PC-3 (cell line): Measurements from ENCODE around the gene MYRFL. TPM values are rescaled to one million over a fixed set of nuclear protein-coding genes. Genes with fewer than 3 reads are reported as not detected.

Experiments
- ATAC-seq: fragments of 200-7000 bp; cut with Tn5 transposase; 2 replicates; pipeline ENCODE4 v1.9.1; 2020; ENCODE audit warnings: mild to moderate bottlenecking, moderate library complexity
- BruUV-seq: library from RNA; stranded (reverse); fragments of 400-500 nt; replicated peaks from 2 replicates; lab custom pipeline; 2021; lab: Mats Ljungman, UMichigan
- CTCF ChIA-PET: fragments of 300-600 bp; sonication (Branson Sonifier 250); formaldehyde crosslinking; loops from one replicate; lab custom pipeline; 2022; ENCODE audit warnings: antibody characterized with exemption; lab: Charles Lee
- POLR2A ChIA-PET: fragments of 300-600 bp; sonication (Branson Sonifier 250); formaldehyde crosslinking; loops from one replicate; lab custom pipeline; 2022; ENCODE audit warnings: antibody characterized with exemption; ENCODE audit not compliant: unreplicated experiment; lab: Charles Lee
- DNase-seq: peaks from one replicate; pipeline ENCODE4 v3.0.0-alpha.2; 2015
- H2AFZ ChIP-seq: fragments of 300-600 bp; sonication (generic); 2 replicates; pipeline ENCODE4 v1.6.0; 2016; ENCODE audit warnings: antibody characterized with exemption, low read length
- H3F3A ChIP-seq: fragments of 300-600 bp; sonication (generic); one replicate; pipeline ENCODE4 v1.6.0; 2017; ENCODE audit warnings: antibody characterized with exemption, low read length, control low read depth, mild to moderate bottlenecking; ENCODE audit not compliant: unreplicated experiment
- H3K27ac ChIP-seq: fragments of 300-600 bp; sonication (generic); 2 replicates; pipeline ENCODE4 v1.5.1; 2016; ENCODE audit warnings: mild to moderate bottlenecking, low read length
- H3K27me3 ChIP-seq: fragments of 300-600 bp; sonication (generic); 2 replicates; pipeline ENCODE4 v1.6.1; 2016; ENCODE audit warnings: low read length, mixed read lengths
- H3K36me3 ChIP-seq: fragments of 300-600 bp; sonication (generic); 2 replicates; pipeline ENCODE4 v1.6.1; 2016; ENCODE audit warnings: low read depth, mixed run types, low read length, mixed read lengths
- H3K4me1 ChIP-seq: fragments of 300-600 bp; sonication (generic); 2 replicates; pipeline ENCODE4 v1.5.1; 2016; ENCODE audit warnings: low read length; ENCODE audit not compliant: insufficient read depth
- H3K4me2 ChIP-seq: fragments of 300-600 bp; sonication (generic); 2 replicates; pipeline ENCODE4 v1.6.0; 2016; ENCODE audit warnings: low read length
- H3K4me3 ChIP-seq: fragments of 300-600 bp; sonication (generic); 2 replicates; pipeline ENCODE4 v1.5.1; 2016; ENCODE audit warnings: mild to moderate bottlenecking, low read length, mixed read lengths
- H3K79me2 ChIP-seq: fragments of 300-600 bp; sonication (generic); 2 replicates; pipeline ENCODE4 v1.6.1; 2017; ENCODE audit warnings: low read length, mixed read lengths
- H3K9ac ChIP-seq: fragments of 300-600 bp; sonication (generic); 2 replicates; pipeline ENCODE4 v1.6.0; 2016; ENCODE audit warnings: mild to moderate bottlenecking, low read length
- H3K9me2 ChIP-seq: fragments of 300-600 bp; sonication (generic); replicated peaks from 2 replicates; pipeline ENCODE4 v1.6.1; 2016; ENCODE audit warnings: mixed run types, low read length, mixed read lengths
- H3K9me3 ChIP-seq: fragments of 300-600 bp; sonication (generic); 2 replicates; pipeline ENCODE4 v1.6.1; 2016; ENCODE audit warnings: low read length, mixed read lengths
- H4K20me1 ChIP-seq: fragments of 300-600 bp; sonication (generic); 2 replicates; pipeline ENCODE4 v1.6.1; 2016; ENCODE audit warnings: low read length, mixed read lengths
- EZH2 ChIP-seq: fragments of 300-600 bp; sonication (generic); IDR thresholded peaks from one replicate; pipeline ENCODE4 v1.6.1; 2017; ENCODE audit warnings: antibody characterized with exemption, mild to moderate bottlenecking, low read length; ENCODE audit not compliant: unreplicated experiment
- EZH2phosphoT487 ChIP-seq: fragments of 300-600 bp; sonication (generic); IDR thresholded peaks from 2 replicates; pipeline ENCODE4 v1.6.1; 2018; ENCODE audit warnings: mild to moderate bottlenecking, antibody characterized with exemption, low read length, borderline replicate concordance
- intact Hi-C: fragments of 100-400 bp; cut with micrococcal nuclease; formaldehyde crosslinking; loops from 2 replicates; pipeline ENCODE4 v1.9.0; 2023
- total RNA-seq: library from RNA; depleted of rRNA; stranded (reverse); fragments of >200 nt; gene quantifications from 2 replicates; pipeline ENCODE4 v1.2.3, GENCODE V29; 2014; rRNA removed
- TF ChIP-seq, protein P1 (sequence below): fragments of 300-600 bp; sonication (generic); conservative IDR thresholded peaks from 2 replicates; pipeline ENCODE4 v1.5.1; 2017; ENCODE audit warnings: antibody characterized with exemption, low read depth, mild to moderate bottlenecking, low read length

MYRFL gene
- total RNA-seq, 1 experiment from 2014 or later = not detected

DNA sequence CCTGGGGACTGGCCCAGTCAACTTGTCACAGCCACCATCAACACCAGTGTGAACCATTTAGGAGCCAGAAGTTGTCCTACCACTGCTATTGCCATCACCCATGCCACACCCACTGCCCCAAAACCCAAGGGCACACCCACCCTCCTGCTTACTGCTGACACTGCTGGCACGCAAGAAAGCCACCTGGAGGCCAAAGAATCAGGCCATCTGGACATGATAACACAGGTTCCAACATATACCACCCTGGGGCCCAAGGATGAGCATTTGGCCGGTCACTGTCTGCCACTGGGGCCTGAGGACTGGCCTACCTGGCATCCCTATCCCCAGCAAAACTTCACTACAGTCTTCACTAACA lies 181.6 kb downstream of the MYRFL start:
- CTCF ChIA-PET = no interaction called here
- no TSS peak for BruUV-seq
- TF ChIP-seq EZH2 = no peak
- TF ChIP-seq, protein P1, sequence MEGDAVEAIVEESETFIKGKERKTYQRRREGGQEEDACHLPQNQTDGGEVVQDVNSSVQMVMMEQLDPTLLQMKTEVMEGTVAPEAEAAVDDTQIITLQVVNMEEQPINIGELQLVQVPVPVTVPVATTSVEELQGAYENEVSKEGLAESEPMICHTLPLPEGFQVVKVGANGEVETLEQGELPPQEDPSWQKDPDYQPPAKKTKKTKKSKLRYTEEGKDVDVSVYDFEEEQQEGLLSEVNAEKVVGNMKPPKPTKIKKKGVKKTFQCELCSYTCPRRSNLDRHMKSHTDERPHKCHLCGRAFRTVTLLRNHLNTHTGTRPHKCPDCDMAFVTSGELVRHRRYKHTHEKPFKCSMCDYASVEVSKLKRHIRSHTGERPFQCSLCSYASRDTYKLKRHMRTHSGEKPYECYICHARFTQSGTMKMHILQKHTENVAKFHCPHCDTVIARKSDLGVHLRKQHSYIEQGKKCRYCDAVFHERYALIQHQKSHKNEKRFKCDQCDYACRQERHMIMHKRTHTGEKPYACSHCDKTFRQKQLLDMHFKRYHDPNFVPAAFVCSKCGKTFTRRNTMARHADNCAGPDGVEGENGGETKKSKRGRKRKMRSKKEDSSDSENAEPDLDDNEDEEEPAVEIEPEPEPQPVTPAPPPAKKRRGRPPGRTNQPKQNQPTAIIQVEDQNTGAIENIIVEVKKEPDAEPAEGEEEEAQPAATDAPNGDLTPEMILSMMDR = no peak
- H4K20me1 ChIP-seq = no peaks in the 10 kb centered on the region
- H3K4me1 ChIP-seq = peaks cover 20% of the 10 kb centered on the region
- H3K9ac ChIP-seq = no peak overlapping the region
- ATAC-seq = no peak
- no peaks in the 10 kb centered on the region for H3F3A ChIP-seq
- H2AFZ ChIP-seq = no peak overlapping the region
- H3K4me2 ChIP-seq = no peak overlapping the region
- H3K9me3 ChIP-seq = peaks cover 10% of the 10 kb centered on the region; the same call in 1 of the 2 replicates
- no peaks in the 10 kb centered on the region for H3K79me2 ChIP-seq
- H3K36me3 ChIP-seq = no peaks in the 10 kb centered on the region
- intact Hi-C loops = no loop called here
- no peak overlapping the region for H3K27ac ChIP-seq
- no peaks in the 10 kb centered on the region for H3K27me3 ChIP-seq
- DNase-seq = no peak
- no peak overlapping the region for H3K4me3 ChIP-seq
- no peaks in the 10 kb centered on the region for H3K9me2 ChIP-seq
- POLR2A ChIA-PET = no interaction called here

DNA sequence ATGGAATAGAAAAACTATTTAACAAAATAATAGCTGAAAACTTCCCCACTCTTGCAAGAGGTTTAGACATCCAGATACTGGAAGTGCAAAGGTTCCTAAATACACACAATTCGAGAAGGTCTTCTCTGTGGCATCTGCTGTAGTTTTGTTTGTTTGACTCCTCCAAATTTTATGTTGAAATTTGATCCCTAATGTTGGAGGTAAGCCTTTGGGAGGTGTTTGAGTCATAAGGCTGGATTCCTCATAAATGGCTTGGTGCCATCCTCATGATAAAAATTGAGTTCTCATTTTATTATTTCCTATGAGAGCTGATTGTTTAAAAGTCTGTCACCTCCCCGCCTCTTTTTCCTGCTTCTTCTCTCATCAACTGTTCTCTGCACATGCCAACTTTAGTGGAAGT lies 182.7 kb downstream of the MYRFL start:
- Histone ChIP-seq H2AFZ (no peak overlapping the region), H3K9me3 (peaks cover 10% of the 10 kb centered on the region; the same call in 1 of the 2 replicates), H3K4me3 (no peak overlapping the region), H3K9me2 (no peaks in the 10 kb centered on the region), H3K4me1 (peaks cover 26% of the 10 kb centered on the region), H3K79me2 (no peaks in the 10 kb centered on the region), H3F3A (no peaks in the 10 kb centered on the region), H4K20me1 (no peaks in the 10 kb centered on the region), H3K4me2 (peak overlapping the region; percentile 24; the same call in 1 of the 2 replicates), H3K9ac (no peak overlapping the region), H3K27me3 (no peaks in the 10 kb centered on the region), H3K27ac (peak overlapping the region; percentile 16; the same call in 1 of the 2 replicates), H3K36me3 (no peaks in the 10 kb centered on the region)
- BruUV-seq = no TSS peak
- intact Hi-C loops = no loop called here
- ChIA-PET POLR2A (interaction anchor here (0.6 kb wide), 1 partner anchor 13 kb away, joined by 3 read pairs; no protein-coding TSS in a partner anchor), CTCF (no interaction called here)
- ATAC-seq = peak; percentile 95
- peak; percentile 90 for DNase-seq
- TF ChIP-seq, protein P1 = no peak
- no peak for TF ChIP-seq EZH2phosphoT487
- TF ChIP-seq EZH2 = no peak

Other genes starting within 250 kb of the MYRFL start
- gene CCT2, start 239.8 kb upstream of the MYRFL start, total RNA-seq = 306 and 345 TPM in 2 replicates
- not detected in 2 replicates for gene LRRC10, start 214.3 kb upstream of the MYRFL start, total RNA-seq
- 0.55 TPM in 1 of 2 replicates, not detected in the other for gene BEST3, start 125.9 kb upstream of the MYRFL start, total RNA-seq
- 22.2 and 28.6 TPM in 2 replicates for gene RAB3IP, start 86.4 kb upstream of the MYRFL start, total RNA-seq